GM19328 (cell line): ENCODE data around the gene AGTRAP.

ENCODE experiments used
- ATAC-seq: cut with Tn5 transposase; IDR thresholded peaks from one replicate; pipeline ENCODE4 v1.9.1; 2021; ENCODE audit warnings: mild to moderate bottlenecking, moderate library complexity; ENCODE audit not compliant: unreplicated experiment

AGTRAP gene

DNA sequence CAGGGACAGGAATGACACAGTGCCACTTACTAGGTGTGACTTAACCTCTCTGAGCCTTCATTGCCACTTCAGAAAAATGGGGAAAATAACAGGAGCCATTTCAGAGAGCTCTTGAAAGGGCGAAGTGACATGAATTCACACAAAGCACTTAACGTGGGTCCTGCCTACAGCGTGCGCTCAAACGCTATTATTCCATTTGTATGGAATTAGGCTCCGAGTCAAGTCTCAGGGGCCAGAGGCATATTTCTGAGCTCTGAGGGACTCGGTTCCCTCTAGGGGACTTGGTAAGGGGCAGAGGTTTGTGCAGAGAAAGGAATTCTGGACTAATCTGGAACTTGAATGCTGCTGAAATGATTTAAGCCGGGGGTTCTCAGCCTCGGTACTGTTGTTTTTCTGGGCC lies 30.3 kb upstream of the AGTRAP start:
- no peak for ATAC-seq

DNA sequence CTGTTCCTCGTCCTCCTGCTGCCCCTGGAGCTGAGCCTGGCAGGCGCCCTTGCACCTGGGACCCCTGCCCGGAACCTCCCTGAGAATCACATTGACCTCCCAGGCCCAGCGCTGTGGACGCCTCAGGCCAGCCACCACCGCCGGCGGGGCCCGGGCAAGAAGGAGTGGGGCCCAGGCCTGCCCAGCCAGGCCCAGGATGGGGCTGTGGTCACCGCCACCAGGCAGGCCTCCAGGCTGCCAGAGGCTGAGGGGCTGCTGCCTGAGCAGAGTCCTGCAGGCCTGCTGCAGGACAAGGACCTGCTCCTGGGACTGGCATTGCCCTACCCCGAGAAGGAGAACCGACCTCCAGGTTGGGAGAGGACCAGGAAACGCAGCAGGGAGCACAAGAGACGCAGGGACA lies 29.6 kb upstream of the AGTRAP start:
- no peak for ATAC-seq

- ATAC-seq: no peak
These were observed 28.2 kb upstream of the AGTRAP start for GRCh38 chr1:11707621-11708276.

GRCh38 chr1:11708554-11709350 lies 27.2 kb upstream of the AGTRAP start:
- ATAC-seq: no peak

DNA sequence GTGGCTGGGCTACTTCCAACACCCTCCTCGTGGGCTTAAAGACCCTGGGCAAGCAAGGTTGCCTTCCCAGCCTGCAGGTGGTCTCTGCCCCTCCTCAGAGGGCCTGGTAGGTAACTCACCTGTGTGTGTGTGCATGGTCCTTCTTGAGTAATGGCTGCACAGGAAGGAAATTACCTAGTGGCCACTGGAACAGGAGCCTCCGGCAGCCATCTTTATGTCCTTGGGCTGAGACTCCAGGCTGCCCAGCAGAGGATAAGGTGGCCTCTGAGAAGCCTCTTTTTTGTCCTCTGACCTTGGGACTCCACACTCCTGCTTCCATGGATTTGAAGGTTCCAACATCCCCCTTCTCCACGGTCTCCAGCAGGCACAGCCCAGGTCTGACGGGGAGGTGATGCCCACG lies 24.4 kb upstream of the AGTRAP start:
- no peak for ATAC-seq

DNA sequence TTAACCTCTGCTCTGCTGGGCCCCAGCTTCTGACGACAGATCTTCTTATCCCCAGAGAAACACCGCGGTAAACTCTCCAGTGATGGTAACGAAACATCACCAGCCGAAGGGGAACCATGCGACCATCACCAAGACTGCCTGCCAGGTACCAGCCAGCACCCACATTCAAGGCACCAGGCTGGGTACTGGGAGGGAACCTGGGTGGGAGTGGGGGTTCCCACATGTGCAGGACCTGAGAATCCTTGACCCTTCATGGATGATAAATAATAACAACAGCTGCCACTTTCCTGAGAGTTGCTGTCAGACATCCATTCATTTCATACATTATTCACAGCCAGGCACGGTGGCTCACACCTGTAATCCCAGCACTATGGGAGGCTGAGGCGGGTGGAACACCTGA lies 23.7 kb upstream of the AGTRAP start:
- ATAC-seq: no peak

- no peak for ATAC-seq
These were observed 22.8 kb upstream of the AGTRAP start for GRCh38 chr1:11713095-11713494.

DNA sequence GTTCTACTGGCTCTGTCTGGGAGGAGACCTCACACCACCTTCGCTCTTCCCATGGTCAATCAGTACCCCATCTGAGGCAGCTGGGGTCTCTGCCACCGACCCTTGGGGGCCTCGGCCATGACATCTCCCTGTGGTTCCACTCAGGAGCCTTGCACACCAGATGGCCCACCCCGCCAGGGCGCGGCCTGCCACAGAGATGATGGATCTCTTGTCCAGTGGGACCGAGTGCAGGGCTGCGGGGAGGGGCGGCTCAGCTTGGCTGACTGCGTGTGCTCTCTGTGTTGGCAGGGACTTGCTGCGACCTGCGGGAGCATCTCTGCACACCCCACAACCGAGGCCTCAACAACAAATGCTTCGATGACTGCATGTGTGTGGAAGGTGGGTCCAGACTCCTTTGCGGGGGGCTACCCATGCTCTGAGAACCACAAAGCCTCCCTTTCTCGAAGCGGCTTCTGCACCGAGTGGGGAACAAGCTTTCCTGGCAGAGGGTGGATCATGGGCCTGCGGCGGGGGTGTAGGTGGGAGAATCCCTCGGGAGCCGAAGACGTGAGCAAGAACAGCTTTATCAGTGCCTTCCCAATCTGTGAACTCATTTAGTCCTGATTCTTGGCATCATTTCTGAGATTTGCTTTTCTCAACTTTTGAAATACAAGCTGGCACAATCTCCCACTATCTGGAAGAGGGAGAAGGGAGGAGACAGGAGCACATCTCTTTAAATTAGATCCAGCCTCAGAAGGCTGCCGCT lies 20.9 kb upstream of the AGTRAP start:
- ATAC-seq: no peak

DNA sequence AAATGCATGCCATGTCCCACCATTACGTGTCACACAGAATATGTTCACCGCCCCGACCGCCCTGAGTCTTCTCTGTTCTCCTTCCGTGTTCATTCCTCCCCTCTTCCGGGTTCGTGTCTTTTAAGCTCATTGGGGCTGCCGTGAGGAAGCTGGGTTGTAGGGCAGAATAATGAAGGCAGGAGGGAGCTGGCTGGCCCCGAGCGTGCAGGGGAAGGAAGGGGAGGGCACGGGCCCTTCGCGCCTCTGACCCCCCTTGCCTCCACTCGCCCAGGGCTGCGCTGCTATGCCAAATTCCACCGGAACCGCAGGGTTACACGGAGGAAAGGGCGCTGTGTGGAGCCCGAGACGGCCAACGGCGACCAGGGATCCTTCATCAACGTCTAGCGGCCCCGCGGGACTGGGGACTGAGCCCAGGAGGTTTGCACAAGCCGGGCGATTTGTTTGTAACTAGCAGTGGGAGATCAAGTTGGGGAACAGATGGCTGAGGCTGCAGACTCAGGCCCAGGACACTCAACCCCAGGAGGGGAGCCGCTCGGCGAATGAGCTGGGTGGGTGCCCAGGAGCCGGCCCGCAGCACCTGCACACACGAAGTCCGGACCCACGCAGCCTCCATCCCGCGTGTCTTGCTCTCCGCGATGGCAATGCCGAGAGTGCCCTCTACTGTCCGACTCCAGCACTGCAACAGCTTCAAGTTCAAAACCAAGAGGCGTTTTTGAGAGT lies 16.5 kb upstream of the AGTRAP start:
- no peak for ATAC-seq

DNA sequence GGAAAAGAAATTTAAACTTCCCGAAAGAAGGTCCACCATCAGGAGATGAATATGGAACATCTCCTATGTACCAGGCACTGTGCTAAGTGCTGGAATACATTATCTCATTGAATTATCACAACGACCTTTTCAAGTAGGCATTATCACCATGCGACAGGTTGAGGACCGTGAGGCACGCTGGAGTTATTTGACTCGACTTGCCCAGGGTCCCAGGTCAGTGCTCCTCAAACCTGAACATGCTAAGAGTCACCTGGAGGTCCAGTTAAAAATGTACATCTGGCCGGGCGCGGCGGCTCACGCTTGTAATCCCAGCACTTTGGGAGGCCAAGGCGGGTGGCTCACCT lies 15.9 kb upstream of the AGTRAP start:
- no peak for ATAC-seq

GRCh38 chr1:11720525-11720924 lies 15.4 kb upstream of the AGTRAP start:
- no peak for ATAC-seq

GRCh38 chr1:11721311-11721710 lies 14.6 kb upstream of the AGTRAP start:
- no peak for ATAC-seq

DNA sequence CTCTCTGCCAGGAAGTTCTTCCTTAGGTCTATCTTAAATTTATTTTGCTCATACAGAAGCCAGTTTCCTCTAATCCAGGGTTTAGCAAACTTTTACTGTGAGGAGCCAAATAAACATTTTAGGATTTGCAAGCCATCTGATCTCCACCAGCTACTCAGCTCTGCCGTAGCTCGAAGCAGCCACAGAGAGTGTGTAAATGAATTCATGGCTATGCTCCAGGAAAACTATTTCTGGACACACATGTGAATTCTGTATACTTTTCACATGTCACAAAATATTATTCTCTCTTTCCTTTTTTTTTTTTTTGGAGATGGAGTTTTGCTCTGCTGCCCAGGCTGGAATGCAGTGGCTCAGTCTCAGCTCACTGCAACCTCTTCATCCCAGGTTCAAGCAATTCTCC lies 13.4 kb upstream of the AGTRAP start:
- no peak for ATAC-seq

DNA sequence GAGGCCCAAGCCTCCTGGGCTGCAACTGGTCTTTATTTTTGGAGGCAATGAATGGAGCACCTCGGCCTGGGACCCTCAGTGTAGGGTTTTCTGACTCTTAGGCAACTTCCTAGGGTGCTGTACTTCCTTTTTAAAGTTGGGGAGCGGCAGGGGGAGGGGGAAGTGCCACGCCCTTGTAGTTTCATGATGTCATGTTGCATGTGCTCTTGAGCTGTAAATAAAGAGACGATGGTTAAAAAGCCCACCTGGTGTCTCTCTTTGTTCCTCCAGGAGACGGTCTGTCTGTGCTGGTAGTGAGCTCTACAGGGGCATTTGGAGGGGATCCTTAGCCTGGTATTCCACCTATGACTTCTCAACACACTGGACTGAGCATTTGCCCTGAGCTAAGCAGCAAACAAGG lies 10.3 kb upstream of the AGTRAP start:
- ATAC-seq: no peak

- no peak for ATAC-seq
These were observed 8.8 kb upstream of the AGTRAP start for GRCh38 chr1:11727119-11727518.

DNA sequence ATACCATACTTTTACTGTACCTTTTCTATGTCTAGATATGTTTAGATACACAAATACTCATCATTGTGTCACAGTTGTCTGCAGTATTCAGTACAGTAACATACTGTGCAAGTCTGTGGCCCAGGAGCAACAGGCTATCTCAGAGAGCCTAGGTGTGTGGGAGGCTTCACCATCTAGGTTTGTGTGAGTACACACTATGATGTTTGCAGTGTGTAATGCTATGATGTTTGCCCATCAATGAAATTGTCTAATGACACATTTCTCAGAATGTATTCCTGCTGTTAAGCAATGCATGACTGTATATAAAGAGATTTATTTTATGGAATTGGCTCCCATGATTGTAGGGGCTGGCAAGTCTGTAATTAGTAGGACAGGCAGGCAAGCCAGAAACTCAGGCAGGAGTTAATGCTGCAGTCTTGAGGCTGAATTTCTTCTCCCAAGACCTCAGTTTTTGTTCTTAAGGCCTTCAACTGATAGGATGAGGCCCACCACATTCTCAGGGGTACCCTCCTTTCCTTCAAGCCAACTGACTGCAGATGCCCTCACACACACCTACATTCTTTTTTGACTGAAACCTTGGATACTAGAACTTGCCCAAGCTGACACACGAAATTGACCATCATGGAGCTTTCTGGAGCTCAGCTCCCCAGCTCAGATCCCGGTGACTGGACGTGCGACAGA lies 7.7 kb upstream of the AGTRAP start:
- no peak for ATAC-seq

DNA sequence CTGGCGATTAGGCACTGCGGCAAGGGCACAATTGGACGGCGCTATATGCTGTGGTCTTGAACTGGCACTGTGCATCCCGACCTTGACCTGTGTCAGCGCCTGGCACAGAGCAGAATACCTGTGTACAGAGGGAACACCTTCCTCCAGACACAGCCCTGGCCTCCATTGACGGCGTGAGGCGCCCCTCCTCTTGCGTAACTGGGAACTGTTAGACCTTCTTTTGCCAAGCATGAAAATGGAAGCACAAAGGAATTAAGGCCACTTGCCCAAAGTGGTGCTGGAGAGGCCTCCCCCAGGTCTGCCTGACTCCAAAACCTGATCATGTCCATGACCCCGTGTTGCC lies 6.8 kb upstream of the AGTRAP start:
- ATAC-seq: no peak

DNA sequence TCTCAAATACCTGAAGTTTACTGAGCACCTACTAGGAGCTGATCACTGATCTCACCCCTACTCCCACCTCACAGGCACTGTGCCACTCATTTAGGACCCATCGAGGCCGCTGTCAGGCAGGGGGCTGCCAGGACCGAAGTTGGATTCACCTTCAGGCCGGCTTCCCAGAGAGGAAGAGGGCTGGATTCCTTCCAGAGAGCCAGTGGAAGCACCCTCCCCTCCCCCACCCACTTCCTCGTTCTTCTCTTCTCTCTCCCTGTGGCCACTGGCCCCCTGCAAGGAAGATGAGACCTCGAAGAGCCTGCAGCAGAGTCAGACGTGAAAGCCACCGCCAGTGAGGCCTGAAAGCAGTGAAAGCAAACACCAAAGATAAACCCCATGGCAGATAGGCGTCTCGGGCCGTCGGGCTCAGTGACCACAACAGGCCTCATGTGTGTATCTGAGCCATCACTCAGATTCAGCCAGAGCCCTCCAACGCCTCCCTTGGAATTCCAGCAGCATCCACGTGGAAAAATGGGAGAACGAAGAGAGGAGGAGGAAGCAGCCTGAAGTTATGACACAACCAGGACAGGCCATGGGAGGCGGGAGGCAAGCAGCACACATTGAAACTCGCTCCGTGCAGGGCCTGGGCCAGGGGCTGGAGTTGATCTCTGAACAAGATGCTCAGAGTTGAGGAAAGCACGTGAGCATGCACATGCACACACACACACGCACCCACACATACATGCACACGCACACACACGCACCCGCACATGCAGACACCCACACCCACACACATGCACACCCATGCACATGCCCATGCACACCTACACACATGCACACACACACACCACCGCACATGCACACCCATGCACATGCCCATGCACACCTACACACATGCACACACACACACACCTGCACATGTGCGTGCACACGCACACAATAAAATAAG lies 6.2 kb upstream of the AGTRAP start:
- ATAC-seq: no peak

- no peak for ATAC-seq
These were observed 5.5 kb upstream of the AGTRAP start for GRCh38 chr1:11730429-11730891.
